BJ (cell line): ENCODE measurements around the gene ESRP2. TPM values are rescaled to one million over a fixed set of nuclear protein-coding genes. Genes with fewer than 3 reads are reported as not detected.

Experiments used
- CTCF ChIA-PET: fragments of 350-600 bp; formaldehyde crosslinking; extraction: SDS; loops from one replicate; lab custom pipeline; 2021; ENCODE audit warnings: antibody characterized with exemption, inconsistent platforms; lab: Yijun Ruan, JAX
- POLR2A ChIA-PET: fragments of 300-600 bp; sonication (Branson Sonifier 250); formaldehyde crosslinking; extraction: SDS; loops from one replicate; lab custom pipeline; 2021; ENCODE audit warnings: antibody characterized with exemption; lab: Charles Lee
- DNase-seq: peaks from one replicate; pipeline ENCODE4 v3.0.0-alpha.2; 2011; ENCODE audit warnings: low read depth
- H3K27me3 ChIP-seq: 2 replicates; pipeline ENCODE4 v1.6.0; 2011; ENCODE audit warnings: low read length; ENCODE audit not compliant: control insufficient read depth, insufficient read depth
- H3K36me3 ChIP-seq: 2 replicates; pipeline ENCODE4 v1.5.1; 2011; ENCODE audit warnings: low read length; ENCODE audit not compliant: control insufficient read depth, insufficient read depth
- H3K4me3 ChIP-seq: 2 replicates; pipeline ENCODE4 v1.5.1; 2011; ENCODE audit warnings: low read depth, mild to moderate bottlenecking, control low read depth, low read length
- polyA plus RNA-seq: library from polyadenylated mRNA; depleted of rRNA; stranded (reverse); fragments of >200 nt; gene quantifications from 2 replicates; pipeline ENCODE4 v1.2.3, GENCODE V29; 2011
- TF ChIP-seq, protein P1 (sequence below): IDR thresholded peaks from 2 replicates; pipeline ENCODE4 v1.5.1; 2011; ENCODE audit warnings: low read depth, mild to moderate bottlenecking, control low read depth, inconsistent platforms, low read length, moderate library complexity; ENCODE audit not compliant: insufficient read depth

Gene ESRP2
- polyA plus RNA-seq, 1 experiment = 0.04 TPM

- POLR2A ChIA-PET = no interaction called here
- CTCF ChIA-PET = interaction anchor here (1.4 kb wide), 3 partner anchors 8 to 13 kb away, joined by 5 to 6 read pairs (median 5); no protein-coding TSS in a partner anchor
- Histone ChIP-seq H3K36me3 (no peaks in the 10 kb centered on the region), H3K27me3 (no peaks in the 10 kb centered on the region), H3K4me3 (no peak overlapping the region)
- TF ChIP-seq, protein P1, sequence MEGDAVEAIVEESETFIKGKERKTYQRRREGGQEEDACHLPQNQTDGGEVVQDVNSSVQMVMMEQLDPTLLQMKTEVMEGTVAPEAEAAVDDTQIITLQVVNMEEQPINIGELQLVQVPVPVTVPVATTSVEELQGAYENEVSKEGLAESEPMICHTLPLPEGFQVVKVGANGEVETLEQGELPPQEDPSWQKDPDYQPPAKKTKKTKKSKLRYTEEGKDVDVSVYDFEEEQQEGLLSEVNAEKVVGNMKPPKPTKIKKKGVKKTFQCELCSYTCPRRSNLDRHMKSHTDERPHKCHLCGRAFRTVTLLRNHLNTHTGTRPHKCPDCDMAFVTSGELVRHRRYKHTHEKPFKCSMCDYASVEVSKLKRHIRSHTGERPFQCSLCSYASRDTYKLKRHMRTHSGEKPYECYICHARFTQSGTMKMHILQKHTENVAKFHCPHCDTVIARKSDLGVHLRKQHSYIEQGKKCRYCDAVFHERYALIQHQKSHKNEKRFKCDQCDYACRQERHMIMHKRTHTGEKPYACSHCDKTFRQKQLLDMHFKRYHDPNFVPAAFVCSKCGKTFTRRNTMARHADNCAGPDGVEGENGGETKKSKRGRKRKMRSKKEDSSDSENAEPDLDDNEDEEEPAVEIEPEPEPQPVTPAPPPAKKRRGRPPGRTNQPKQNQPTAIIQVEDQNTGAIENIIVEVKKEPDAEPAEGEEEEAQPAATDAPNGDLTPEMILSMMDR = no peak
- DNase-seq = no peak
These were observed 16.1 kb downstream of the ESRP2 start for GRCh38 chr16:68219725-68220351.

DNA sequence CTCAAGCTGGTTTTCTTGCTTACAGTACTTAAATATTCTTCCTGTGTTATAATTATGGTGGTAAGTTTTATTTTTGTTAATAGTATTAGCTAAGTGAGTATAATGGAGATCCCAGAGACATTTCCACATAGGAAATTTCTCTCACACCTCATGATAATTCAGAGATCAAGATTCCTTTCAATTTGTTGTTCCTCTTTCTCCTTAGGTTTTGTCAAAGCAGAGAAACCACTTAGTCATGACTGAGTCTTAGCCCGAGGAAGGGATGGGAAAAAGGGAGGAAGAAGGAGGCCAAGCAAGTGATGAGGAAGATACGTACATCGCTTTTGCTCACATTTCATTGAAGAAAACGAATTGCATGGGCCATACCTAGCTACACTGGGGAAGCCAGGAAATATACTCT is 18.4 kb downstream of the ESRP2 start:
- TF ChIP-seq, protein P1 = no peak
- H3K4me3 ChIP-seq = no peak overlapping the region
- H3K27me3 ChIP-seq = no peaks in the 10 kb centered on the region
- CTCF ChIA-PET = interaction anchor here (1.1 to 2.8 kb wide), 3 partner anchors 10 to 124 kb away, joined by 7 to 12 read pairs (median 7); no protein-coding TSS in a partner anchor
- no peak for DNase-seq
- POLR2A ChIA-PET = interaction anchor here (0.6 kb wide), 1 partner anchor 146 kb away, joined by 9 read pairs; no protein-coding TSS in a partner anchor
- no peaks in the 10 kb centered on the region for H3K36me3 ChIP-seq

GRCh38 chr16:68216240-68216639 is 19.7 kb downstream of the ESRP2 start:
- H3K4me3 ChIP-seq = no peak overlapping the region
- DNase-seq = no peak
- H3K36me3 ChIP-seq = no peaks in the 10 kb centered on the region
- CTCF ChIA-PET = interaction anchor here (0.6 to 2.8 kb wide), 2 partner anchors 11 to 858 kb away, joined by 3 to 12 read pairs; no protein-coding TSS in a partner anchor
- TF ChIP-seq, protein P1 = no peak
- POLR2A ChIA-PET = no interaction called here
- H3K27me3 ChIP-seq = no peaks in the 10 kb centered on the region

DNA sequence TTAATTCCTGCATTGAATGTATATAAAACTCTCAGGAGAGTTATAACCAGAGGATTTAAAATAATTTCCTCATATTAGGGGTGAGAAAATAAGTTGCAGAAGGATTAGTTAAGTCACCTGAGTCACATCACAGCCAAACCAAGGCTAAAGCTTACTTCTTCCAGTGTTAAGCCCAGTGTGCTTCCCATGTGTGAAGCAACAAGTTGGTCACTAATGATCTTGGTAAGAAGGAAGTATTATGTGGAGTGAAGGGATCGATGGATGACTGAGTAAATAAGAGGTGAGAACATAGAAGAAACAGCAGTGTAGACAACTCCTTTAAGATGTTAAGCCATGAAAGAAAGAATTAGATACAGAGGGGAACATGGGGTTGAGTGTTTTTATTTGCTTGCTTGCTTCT is 20.6 kb downstream of the ESRP2 start:
- DNase-seq = no peak
- TF ChIP-seq, protein P1 = no peak
- ChIA-PET CTCF (interaction anchor here (0.7 to 1.4 kb wide), 4 partner anchors 9 to 122 kb away, joined by 3 to 4 read pairs (median 4); no protein-coding TSS in a partner anchor), POLR2A (no interaction called here)
- H3K27me3 ChIP-seq = no peaks in the 10 kb centered on the region
- no peaks in the 10 kb centered on the region for H3K36me3 ChIP-seq
- no peak overlapping the region for H3K4me3 ChIP-seq

- no peak for DNase-seq
- Histone ChIP-seq H3K36me3 (no peaks in the 10 kb centered on the region), H3K27me3 (no peaks in the 10 kb centered on the region), H3K4me3 (no peak overlapping the region)
- TF ChIP-seq, protein P1 = no peak
- CTCF ChIA-PET = interaction anchor here (0.7 to 1.4 kb wide), 4 partner anchors 9 to 122 kb away, joined by 3 to 4 read pairs (median 4); no protein-coding TSS in a partner anchor
- POLR2A ChIA-PET = no interaction called here
These were observed 21.2 kb downstream of the ESRP2 start for GRCh38 chr16:68214726-68215125.
